ENCODE measurements around the gene CD276.

The CD276 gene

GRCh38 chr15:73718694-73719093, 34.5 kb downstream of the CD276 start:
- H3K79me2 ChIP-seq (ENCODE audit: low read length) = no peaks in the 10 kb centered on the region
- no peaks in the 10 kb centered on the region for H4K20me1 ChIP-seq (ENCODE audit: insufficient read depth, low read length)
- no peaks in the 10 kb centered on the region for H3K4me1 ChIP-seq (ENCODE audit: low read length)
- H3K27me3 ChIP-seq (ENCODE audit: low read depth, low read length) = peaks cover 57% of the 10 kb centered on the region
- no peak for TF ChIP-seq CTCF (IDR thresholded peaks at IDR 0.05; ENCODE audit: low read depth, low read length)
- no peak for TF ChIP-seq EZH2phosphoT487 (IDR thresholded peaks at IDR 0.05; ENCODE audit: low read depth)
- H3K9ac ChIP-seq (ENCODE audit: low read length) = no peak overlapping the region
- no peak overlapping the region for H3K27ac ChIP-seq (ENCODE audit: low read length)
- no peak overlapping the region for H2AFZ ChIP-seq (ENCODE audit: low read depth, low read length)
- no peaks in the 10 kb centered on the region for H3K36me3 ChIP-seq (replicated peaks; ENCODE audit: low read depth, low read length)
- H3K9me3 ChIP-seq (ENCODE audit: insufficient read depth, low read length) = no peaks in the 10 kb centered on the region
- no peak overlapping the region for H3K4me3 ChIP-seq (ENCODE audit: low read length)
- no peak overlapping the region for H3K4me2 ChIP-seq (ENCODE audit: low read length)

- Histone ChIP-seq H3K4me2 (ENCODE audit: low read length) (no peak overlapping the region), H4K20me1 (ENCODE audit: insufficient read depth, low read length) (no peaks in the 10 kb centered on the region), H3K79me2 (ENCODE audit: low read length) (no peaks in the 10 kb centered on the region), H3K9ac (ENCODE audit: low read length) (no peak overlapping the region), H2AFZ (ENCODE audit: low read depth, low read length) (no peak overlapping the region), H3K4me3 (ENCODE audit: low read length) (no peak overlapping the region), H3K27ac (ENCODE audit: low read length) (no peak overlapping the region), H3K9me3 (ENCODE audit: insufficient read depth, low read length) (no peaks in the 10 kb centered on the region), H3K27me3 (ENCODE audit: low read depth, low read length) (peaks cover 62% of the 10 kb centered on the region), H3K4me1 (ENCODE audit: low read length) (no peaks in the 10 kb centered on the region), H3K36me3 (replicated peaks; ENCODE audit: low read depth, low read length) (no peaks in the 10 kb centered on the region)
- TF ChIP-seq EZH2phosphoT487 (IDR thresholded peaks at IDR 0.05; ENCODE audit: low read depth) = no peak
- no peak for TF ChIP-seq CTCF (IDR thresholded peaks at IDR 0.05; ENCODE audit: low read depth, low read length)
Observed at GRCh38 chr15:73722425-73722824, 38.2 kb downstream of the CD276 start.

GRCh38 chr15:73723191-73723590, 39.0 kb downstream of the CD276 start:
- H3K4me1 ChIP-seq (ENCODE audit: low read length) = no peaks in the 10 kb centered on the region
- H2AFZ ChIP-seq (ENCODE audit: low read depth, low read length) = no peak overlapping the region
- H3K9me3 ChIP-seq (ENCODE audit: insufficient read depth, low read length) = no peaks in the 10 kb centered on the region
- no peak overlapping the region for H3K27ac ChIP-seq (ENCODE audit: low read length)
- no peak overlapping the region for H3K4me3 ChIP-seq (ENCODE audit: low read length)
- H4K20me1 ChIP-seq (ENCODE audit: insufficient read depth, low read length) = no peaks in the 10 kb centered on the region
- H3K4me2 ChIP-seq (ENCODE audit: low read length) = no peak overlapping the region
- H3K36me3 ChIP-seq (replicated peaks; ENCODE audit: low read depth, low read length) = no peaks in the 10 kb centered on the region
- H3K9ac ChIP-seq (ENCODE audit: low read length) = no peak overlapping the region
- TF ChIP-seq EZH2phosphoT487 (IDR thresholded peaks at IDR 0.05; ENCODE audit: low read depth) (no peak), CTCF (IDR thresholded peaks at IDR 0.05; ENCODE audit: low read depth, low read length) (no peak)
- peaks cover 58% of the 10 kb centered on the region for H3K27me3 ChIP-seq (ENCODE audit: low read depth, low read length)
- no peaks in the 10 kb centered on the region for H3K79me2 ChIP-seq (ENCODE audit: low read length)

- no peaks in the 10 kb centered on the region for H3K79me2 ChIP-seq (ENCODE audit: low read length)
- H4K20me1 ChIP-seq (ENCODE audit: insufficient read depth, low read length) = no peaks in the 10 kb centered on the region
Observed at GRCh38 chr15:73724212-73724611, 40.0 kb downstream of the CD276 start.

More at GRCh38 chr15:73724212-73724611, 40.0 kb downstream of the CD276 start:
- no peak overlapping the region for H3K9ac ChIP-seq (ENCODE audit: low read length)
- H3K4me3 ChIP-seq (ENCODE audit: low read length) = no peak overlapping the region
- H3K36me3 ChIP-seq (replicated peaks; ENCODE audit: low read depth, low read length) = no peaks in the 10 kb centered on the region
- TF ChIP-seq CTCF (IDR thresholded peaks at IDR 0.05; ENCODE audit: low read depth, low read length) = no peak
- H3K9me3 ChIP-seq (ENCODE audit: insufficient read depth, low read length) = no peaks in the 10 kb centered on the region
- H3K4me1 ChIP-seq (ENCODE audit: low read length) = no peaks in the 10 kb centered on the region
- no peak overlapping the region for H3K4me2 ChIP-seq (ENCODE audit: low read length)
- H3K27me3 ChIP-seq (ENCODE audit: low read depth, low read length) = peaks cover 51% of the 10 kb centered on the region
- no peak overlapping the region for H2AFZ ChIP-seq (ENCODE audit: low read depth, low read length)
- H3K27ac ChIP-seq (ENCODE audit: low read length) = no peak overlapping the region
